GM19023 (cell line): ENCODE measurements around the gene CHRNA1.

Experiments
- ATAC-seq: cut with Tn5 transposase; IDR thresholded peaks from one replicate; pipeline ENCODE4 v1.9.1; 2021; ENCODE audit warnings: mild to moderate bottlenecking, moderate library complexity; ENCODE audit not compliant: unreplicated experiment

The CHRNA1 gene

DNA sequence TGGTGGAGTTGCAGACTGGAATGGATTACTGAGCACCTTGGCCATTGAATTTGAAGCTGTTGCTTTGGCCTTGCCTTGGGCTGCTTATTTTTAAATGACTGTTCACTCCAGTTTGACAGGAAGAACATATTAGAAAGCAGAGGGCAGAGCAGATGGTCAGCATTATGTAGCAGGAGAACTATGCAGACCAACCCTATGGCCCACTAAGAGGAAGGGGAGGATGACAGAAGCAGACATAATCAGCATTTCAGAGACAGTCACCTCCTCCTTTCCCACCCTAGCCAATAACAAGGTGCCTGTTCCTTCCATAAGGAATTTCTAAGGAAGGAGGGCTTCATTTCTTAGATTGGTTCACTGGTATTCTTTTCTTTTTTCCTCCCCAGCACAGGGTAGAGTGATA, 2.4 kb downstream of the CHRNA1 start:
- no peak for ATAC-seq

DNA sequence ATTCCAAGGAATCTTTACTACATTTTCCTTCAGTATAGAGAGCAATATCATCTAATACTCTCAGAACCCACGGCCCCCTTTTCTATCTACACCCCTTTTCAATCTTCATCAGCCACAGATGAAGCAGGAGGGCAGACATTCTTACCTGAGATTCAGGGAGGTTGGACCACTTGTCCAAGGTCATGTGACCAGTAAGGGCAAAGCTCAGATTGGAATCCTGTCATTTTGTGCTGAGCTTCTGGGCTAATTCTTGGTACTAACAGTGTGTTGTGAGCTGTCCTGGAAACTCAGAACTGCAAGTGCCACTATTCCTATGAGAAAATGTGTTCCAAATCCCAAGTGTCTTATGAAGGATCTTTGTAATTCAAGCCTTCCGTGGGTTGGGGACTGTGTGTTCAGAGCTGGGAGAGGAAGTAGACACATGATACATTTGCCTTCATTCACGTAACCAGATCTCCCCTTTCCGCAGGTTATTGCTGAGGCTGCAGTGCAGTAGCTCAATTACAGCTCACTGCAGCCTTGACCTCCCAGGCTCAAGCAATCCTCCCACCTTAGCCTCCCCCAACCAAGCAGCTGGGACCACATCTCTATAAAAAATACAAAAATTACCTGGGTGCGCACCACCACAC, 3.3 kb downstream of the CHRNA1 start:
- no peak for ATAC-seq

DNA sequence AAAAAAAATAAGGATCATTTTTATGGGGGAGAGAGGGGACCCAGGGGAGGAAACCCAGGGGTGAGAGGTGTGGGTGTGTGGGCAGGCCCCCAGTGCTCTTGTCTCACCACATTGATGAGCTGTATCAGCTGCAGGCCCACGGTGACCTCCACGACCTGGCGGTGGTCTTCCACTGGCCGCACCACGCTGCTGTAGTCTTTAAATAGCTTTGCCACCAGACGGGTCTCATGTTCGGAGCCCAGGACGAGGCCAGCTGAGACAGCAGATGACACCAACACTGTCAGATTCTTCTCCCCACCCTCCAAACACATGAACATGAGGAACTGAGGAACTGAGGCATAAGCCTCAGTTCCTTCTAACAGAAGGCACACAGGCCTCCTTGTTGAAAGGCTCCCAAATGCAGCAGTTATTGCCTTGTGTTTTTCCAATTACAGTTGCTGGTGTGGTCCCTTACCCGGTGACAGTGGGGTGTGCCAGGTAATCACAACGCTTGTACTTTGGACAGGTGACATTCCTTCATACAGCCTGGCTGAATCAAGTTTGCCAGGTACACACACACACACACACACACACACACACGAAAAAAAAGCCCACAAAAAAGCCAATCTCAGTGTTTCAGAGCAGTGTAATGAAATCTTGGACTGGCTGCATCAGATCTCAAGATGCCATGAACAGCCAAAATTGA, 4.7 kb downstream of the CHRNA1 start:
- no peak for ATAC-seq

- no peak for ATAC-seq
Observed at GRCh38 chr2:174756743-174757142, 7.5 kb downstream of the CHRNA1 start.

- no peak for ATAC-seq
Observed at GRCh38 chr2:174753038-174753633, 11.1 kb downstream of the CHRNA1 start.

- ATAC-seq = peak; percentile 80
Observed at GRCh38 chr2:174752403-174753037, 11.8 kb downstream of the CHRNA1 start.

- peak; percentile 52 for ATAC-seq
Observed at GRCh38 chr2:174750923-174751441, 13.3 kb downstream of the CHRNA1 start.

DNA sequence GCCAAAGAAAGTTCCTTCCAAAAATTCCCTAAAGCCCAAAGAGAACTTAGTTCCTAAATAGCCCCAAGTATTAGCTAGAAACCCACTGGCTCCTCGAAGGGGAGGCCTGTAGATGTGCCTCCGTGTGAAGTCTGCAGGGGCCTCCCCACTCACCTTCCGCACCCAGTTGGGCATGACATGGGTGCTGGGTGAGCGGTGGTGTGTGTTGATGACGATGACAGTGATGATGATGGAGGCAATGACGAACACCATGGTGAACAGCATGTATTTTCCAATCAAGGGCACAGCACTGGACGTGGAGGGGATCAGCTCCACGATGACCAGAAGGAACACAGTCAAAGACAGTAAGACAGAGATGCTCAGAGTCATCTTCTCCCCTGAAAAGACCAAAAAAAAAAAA, 14.5 kb downstream of the CHRNA1 start:
- ATAC-seq = no peak

- ATAC-seq = no peak
Observed at GRCh38 chr2:174748948-174749347, 15.3 kb downstream of the CHRNA1 start.

DNA sequence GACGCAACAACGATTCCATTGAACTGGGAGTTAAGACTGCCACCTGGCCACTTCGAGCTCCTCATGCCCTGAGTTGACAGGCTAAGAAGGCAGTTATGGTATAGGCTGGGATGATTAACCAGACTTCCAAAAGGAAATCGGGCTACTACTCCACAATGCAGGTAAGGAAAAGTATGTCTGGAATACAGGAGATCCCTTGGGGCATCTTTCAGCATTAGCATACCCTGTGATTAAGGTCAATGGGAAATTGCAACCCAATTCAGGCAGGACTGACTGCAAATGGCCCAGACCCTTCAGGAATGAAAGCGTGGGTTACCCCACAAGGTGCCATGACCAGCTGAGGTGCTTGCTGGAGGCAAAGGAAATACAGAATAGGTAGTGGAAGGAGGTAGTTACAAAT, 19.1 kb downstream of the CHRNA1 start:
- no peak for ATAC-seq

DNA sequence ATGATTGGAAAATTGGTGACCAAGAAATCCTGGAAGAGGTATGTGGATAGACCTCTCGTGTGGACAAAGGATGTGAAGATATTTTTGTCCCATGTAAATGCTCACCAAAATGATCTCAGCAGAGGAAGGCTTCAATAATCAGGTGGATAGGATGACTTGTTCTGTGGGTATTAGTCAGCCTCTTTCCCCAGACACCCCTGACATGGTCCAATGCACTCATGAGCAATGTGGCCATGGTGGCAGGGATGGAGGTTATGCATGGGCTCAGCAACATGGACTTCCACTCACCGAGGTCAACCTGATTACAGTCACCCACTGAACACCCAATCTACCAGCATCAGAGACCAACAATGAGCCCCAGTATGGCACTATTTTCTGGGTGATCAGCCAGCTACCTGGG, 20.2 kb downstream of the CHRNA1 start:
- no peak for ATAC-seq

DNA sequence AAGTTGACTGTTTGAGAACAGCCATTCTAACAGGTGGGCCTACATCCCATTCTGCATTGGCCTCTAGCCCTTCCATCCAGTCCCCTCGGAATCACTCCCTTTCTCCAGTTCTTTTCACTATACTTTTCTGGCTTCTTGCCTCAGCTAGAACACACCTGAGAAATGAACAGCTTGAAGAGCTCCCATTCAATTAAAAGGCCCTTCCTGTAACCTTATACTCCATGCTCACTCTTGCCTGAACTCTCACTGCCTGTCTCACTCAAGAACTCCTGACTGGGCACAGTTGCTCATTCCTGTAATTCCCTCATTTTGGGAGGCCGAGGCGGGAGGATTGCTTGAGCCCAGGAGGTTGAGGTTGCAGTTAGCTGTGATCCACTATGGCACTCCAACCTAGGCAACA, 23.6 kb downstream of the CHRNA1 start:
- no peak for ATAC-seq

GRCh38 chr2:174738841-174739240, 25.4 kb downstream of the CHRNA1 start:
- no peak for ATAC-seq

GRCh38 chr2:174731546-174731945, 32.7 kb downstream of the CHRNA1 start:
- ATAC-seq = no peak

- no peak for ATAC-seq
Observed at GRCh38 chr2:174730698-174731018, 33.6 kb downstream of the CHRNA1 start.

DNA sequence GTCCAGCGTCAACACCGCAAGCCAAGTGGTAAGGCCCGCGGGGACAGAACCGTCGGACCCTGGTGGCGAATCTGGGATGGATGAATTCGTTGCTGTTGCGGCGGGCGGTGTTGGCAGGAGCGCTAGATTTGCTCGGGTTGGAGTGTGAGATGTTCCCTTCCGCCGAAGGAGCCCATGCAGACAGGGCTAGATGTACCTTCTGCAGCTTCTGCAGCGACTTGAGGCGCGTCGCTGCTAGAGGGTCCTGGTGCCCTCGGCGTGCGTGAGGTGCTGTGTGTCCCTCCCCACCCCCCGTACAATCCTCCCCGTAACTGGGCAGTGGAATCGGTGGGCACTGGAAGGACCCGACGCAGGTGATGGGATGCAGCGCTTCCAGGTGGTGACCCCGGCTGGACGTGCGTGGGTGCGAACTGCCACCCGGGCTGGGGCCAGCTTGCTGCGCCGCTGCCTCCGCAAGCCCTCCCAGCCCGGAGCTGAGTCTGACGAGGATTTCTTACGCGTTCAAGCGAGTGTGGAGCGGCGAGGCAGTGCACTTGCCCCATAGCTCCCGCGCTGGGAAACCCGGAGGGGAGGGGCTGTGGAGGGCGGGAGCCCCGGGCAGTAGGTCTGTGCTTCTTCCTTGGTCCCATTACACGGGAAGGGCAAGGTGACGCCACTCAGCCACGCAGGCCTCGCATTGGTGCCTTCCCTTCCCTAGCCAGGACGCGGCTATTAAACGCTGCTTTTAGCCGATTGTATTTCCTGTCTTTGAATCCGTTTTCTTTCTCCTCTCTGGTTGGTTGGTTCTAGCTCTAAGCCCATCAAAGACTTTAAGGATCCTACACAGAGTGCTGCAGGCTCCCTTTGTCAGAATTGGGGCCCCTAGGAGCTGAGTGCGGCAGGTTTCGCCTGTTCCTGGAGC, 34.2 kb downstream of the CHRNA1 start:
- ATAC-seq = no peak

DNA sequence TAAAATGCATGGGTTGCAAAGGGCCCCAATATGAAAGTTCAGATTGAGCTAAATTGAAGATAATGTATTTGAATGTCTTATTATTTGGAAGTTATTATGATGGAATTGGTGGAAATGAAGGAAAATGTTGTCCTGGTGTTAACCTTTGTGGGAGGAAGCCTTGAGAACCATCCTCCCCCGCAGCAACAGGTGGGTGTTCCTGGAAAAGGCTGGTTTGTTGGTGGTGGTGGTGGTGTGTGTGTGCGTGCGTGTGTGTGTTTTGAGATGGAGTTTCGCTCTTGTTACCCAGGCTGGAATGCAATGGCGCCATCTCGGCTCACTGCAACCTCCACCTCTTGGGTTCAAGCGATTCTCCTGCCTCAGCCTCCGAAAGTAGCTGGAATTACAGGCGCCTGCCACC, 36.2 kb downstream of the CHRNA1 start:
- ATAC-seq = no peak

- ATAC-seq = no peak
Observed at GRCh38 chr2:174726212-174726611, 38.1 kb downstream of the CHRNA1 start.

- no peak for ATAC-seq
Observed at GRCh38 chr2:174722942-174723592, 41.2 kb downstream of the CHRNA1 start.

GRCh38 chr2:174719016-174719415, 45.3 kb downstream of the CHRNA1 start:
- no peak for ATAC-seq
